HG02759 (cell line): ENCODE measurements around the gene TMEM200A.

ENCODE experiments used
- ATAC-seq: cut with Tn5 transposase; IDR thresholded peaks from one replicate; pipeline ENCODE4 v1.9.1; 2021; ENCODE audit warnings: mild to moderate bottlenecking, moderate library complexity; ENCODE audit not compliant: unreplicated experiment

The TMEM200A gene

DNA sequence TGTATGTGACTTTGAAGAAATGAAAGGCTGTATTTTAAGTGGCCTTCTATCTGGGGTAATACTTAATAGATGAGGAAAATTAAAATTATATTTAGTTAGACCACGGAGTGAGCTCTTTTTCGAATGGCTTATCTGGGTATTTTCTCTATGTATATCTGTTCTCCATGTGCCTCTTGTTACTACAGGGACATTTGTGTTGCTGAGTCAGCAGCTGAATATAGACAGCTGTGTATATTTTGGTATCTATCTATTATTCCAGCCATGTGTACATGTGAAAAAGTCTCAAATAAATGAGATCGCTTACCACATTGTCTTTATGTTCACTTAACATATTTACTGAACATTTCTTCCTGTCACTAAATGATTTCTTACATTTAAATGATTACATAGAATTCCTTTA lies 57.2 kb downstream of the TMEM200A start:
- ATAC-seq = no peak

DNA sequence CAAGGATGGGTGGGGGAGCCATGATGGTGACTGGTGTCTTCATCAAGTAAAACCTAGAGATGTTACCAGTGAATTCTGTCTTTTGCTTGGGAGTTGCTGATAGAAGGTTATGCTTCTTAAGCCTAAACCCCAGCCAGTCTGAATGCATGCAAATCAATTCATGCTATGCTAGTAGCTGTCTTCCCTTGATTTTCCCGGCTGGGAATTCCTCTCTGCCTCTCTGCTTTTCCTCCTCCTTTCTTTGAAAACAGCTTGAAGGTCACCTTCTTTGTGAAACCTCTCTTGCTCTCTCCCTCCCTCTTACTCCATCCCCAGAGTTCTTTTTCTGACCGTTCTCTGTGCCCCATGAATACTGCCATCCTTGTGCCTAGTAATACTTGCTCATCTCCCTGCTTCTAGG lies 58.9 kb downstream of the TMEM200A start:
- ATAC-seq = no peak

DNA sequence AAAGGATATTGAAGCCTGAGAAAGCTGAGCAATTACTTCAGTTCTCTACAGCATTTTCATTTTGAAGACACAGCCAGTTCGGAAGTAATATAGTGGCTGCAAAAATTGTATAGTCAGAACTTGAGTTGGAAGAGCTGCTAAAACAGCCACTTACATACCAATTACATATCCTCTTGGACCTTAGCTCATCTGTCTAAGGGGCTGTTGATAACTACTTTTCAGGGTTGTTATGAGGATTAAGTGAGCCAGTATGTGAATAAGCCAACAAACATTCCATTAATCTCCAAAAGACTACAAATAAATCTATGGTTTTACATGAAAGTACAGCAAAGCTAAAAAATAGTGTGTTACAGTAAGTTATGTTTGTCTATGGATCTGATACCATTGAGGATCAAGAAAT lies 59.7 kb downstream of the TMEM200A start:
- ATAC-seq = no peak

DNA sequence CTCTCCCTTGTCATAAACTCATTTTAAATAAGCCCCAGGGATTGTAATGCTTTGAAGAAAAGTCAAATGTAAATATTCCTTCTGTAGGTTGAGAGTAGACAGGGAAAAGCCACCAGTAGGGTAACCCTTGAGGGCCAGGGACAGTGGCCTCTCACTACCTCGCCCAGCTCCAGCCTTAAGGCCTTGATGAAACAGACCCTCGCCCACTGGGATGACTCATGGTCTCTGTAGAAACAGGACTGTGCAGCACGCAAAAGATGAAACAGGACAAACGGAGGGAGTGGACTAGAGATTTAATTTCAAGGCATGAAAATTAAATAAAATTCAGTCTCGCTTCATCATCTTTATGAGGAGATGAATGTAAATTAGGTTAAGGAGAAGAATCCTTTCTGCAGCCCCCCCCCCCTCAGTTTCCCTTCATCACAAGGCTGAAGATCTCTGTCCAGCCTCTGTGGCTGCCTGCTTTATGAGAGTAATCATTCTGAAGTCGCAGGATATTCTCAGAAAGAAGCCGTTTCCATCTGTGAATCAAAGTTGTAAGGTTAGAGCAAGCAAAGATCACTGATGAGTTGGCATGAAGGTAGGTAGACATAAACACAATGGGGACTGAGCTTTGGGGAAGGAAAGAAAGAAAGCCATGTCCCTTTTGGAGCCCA lies 60.4 kb downstream of the TMEM200A start:
- ATAC-seq = no peak

DNA sequence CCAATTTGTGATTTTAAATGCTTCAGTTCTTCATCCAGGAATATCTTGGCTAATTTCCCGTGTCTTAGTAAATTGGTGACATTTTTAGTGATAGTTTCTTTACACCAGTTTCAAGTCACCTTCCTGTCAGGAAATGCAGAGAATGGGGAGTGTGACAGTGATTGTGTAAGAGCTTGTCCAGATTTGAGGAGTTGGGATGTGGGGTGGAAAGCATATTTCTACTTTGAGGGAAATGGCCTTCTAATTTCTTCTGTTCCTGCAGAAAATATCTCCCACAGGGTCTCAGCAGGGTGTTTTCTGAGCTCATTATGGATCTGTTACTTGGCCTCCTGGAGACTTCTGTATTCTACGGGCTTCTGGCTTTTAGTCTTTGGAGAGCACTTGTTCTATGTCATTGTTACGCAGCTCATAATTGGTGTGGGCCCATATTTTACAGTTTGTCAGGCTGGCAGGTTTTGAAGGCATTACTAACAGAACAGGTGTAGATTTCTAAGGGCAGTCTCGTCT lies 65.6 kb downstream of the TMEM200A start:
- ATAC-seq = no peak

DNA sequence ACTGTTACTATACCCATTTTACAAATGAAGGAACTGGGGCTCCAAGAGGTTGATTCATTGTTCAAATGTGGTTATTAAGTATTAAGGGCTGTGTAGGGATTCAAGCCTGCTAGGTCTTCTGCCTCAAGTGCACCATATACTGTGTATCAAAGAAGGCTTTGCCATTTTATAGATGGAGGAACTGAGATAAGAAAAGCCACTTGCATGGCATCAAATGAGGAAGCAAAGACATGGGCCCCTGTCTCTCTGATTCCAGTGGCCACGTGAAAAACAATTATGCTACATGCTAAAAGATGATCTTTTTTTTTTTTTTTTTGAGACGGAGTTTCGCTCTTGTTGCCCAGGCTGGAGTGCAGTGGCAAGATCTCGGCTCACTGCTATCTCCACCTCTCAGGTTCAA lies 67.0 kb downstream of the TMEM200A start:
- ATAC-seq = no peak

DNA sequence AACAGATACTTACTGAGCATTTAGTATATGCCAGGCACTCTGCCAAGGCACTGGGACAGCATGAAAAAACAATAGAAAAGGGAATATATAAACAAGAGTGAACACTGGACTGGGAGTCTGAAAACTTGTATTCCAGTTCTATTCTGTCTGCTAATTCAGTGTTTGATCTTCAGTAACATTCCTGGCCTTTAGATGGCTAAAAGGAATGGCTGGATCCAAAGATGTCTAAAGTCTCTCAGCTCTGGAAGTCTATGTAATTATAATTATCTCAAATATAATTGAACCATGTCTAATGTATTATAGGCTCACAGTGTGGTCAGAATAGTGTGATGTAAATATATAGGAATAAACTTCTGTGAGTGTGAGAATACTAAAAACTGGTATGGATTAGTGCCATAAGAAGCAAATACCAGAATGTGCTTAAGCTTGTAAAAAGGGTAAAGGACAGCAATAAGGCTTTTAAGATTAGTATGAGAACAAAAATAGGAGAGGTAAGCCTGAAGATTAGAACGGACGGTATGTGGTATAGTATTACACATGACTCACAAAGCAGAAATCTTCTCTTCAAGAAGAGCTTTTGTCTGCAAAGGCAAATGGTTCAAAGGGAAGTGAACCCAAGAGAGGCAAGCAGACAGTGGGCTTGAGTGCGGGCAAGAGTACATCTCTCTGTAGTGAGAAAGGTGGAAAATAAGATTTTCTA lies 68.5 kb downstream of the TMEM200A start:
- ATAC-seq = no peak

DNA sequence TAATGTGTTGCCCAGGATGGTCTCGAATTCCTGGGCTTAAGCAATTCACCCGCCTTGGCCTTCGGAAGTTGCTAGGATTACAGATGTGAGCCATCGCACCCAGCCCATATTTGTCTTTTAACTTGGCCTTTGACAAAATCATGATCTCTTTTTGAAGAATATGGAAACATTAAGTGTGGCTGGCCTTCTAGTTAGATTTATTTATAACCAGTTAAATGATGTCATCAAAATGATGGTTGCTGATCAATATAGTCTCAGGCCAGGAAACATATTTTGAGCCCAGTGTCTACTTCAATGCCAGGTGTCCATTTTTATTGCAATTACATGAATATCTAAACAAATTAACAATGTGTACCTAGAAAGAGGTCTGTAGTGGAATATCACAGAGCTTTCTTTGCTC lies 69.4 kb downstream of the TMEM200A start:
- ATAC-seq = no peak

DNA sequence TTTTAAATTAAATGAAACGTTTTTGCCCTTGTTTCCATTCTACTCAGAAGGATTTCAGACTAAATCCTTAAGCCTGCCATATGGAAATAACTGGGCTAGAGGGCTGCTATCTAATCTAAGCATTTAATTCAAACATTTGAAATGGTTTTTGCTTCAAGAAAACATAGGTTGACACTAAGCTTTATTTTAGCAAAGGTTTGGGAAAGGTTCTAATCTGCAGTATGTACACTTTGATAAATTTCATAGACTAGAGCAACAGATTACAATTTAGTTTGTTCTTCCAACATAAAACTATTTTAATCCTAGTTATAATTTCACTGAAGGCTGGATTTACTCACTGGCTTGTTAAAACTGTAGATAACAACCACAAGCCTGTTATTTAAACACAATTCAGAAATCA lies 72.1 kb downstream of the TMEM200A start:
- ATAC-seq = no peak

DNA sequence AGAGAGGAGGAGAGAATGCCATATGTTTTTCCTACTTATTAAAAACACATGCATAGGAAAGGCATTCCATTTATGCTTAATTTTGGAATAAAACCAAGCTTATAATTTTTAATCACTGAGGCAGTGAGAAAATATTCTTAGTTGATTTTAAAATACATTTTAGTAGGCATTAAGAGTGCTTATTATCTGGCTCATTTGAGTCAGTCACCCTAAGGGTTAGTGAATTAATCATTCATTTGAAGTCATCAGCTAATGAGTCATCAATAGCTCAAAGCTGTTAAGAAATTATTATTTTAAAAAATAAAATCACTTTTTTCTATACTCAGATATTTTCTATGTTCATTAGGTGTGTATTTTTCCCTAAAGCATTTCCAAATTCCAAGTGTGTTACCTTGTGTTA lies 81.6 kb downstream of the TMEM200A start:
- no peak for ATAC-seq

DNA sequence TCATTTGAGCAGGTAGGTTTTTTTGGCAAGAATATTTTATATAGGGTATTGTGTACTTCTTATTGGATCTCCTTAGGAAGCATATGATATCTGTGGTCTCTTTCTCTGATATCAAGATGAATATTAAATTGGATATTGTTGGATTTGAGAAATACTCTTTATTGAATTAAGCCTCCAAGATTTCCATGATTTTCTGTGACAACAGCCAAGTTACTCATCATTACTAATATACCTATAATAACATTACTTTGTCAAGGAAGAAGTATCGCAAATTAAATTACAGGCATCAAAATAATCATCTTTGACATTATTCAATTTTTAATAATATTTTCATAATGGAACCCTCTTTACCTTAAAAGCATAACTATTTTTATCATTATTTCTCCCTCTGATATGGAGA lies 86.5 kb downstream of the TMEM200A start:
- no peak for ATAC-seq

DNA sequence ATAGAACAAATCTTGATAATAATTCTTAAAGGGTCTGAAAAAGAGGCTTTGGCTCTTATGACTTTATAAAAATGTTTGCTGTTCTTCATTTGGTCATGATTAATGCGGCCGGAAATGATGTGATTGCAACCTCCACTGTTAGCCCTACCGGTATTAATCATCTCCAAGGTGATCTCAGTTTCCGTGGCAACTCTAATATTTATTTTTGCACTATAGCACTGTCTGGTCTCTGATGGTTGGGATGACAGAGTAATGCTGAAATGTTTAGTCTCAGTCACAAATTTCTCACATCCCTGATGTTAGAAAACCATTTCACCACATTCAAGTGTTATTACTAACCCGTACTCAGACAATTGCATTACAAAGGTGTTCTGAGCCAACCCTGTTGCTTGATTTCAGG lies 87.4 kb downstream of the TMEM200A start:
- no peak for ATAC-seq

DNA sequence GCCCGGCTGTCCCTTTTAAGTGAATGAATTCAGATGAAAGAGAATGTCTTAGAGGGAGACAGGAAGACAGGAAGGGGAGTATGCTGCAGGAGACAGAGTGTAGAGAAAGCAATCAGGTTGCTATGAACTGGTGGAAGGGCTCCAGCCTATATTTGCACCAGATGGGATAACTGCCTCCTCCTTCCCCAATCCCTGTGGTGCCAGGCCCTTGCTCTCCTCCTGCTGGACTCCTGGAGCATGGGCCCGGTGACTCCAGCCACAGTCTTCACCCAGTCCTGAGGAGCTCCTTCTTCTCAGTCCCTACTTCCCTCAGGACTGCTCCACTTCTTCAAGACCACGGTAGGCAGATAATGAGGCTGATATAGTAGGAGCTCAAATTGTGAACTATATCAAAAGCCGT lies 91.8 kb downstream of the TMEM200A start:
- no peak for ATAC-seq

DNA sequence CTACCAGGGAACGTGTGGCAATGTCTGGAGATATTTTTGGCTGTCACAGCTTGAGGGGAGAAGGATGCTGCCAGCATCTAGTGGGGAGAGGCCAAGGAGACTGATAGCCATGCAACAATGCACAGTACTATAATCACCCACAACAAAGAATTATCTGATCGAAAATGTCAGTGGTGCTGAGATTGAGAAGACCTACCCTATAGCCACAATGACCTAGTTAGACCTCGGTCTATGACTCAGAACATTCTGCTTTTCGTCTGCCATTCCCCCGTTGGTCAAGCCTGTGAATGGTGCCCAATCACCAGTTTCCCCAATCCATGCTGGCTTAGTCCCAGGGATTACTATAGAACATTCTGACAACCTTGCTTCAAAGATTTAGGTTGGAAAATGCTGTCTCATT lies 93.5 kb downstream of the TMEM200A start:
- no peak for ATAC-seq

DNA sequence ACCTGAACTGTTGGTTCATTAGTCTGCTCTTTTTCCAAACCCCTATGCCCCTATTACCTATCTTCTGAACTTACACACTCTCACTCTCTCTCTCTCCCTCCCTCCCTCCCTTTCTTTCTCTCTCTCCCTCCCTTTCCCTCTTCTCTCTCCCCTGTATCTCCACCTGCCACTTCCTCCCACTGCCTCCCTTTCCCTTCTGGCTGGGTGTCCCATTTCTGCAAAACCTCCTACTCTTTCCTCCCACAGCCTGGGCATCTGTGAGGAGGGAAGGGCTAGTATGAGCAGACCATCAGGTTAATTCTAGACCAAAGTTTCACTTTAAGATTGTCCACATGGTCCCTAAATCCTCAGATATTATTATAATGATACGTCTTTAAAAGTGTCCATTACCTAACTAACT lies 95.1 kb downstream of the TMEM200A start:
- no peak for ATAC-seq

DNA sequence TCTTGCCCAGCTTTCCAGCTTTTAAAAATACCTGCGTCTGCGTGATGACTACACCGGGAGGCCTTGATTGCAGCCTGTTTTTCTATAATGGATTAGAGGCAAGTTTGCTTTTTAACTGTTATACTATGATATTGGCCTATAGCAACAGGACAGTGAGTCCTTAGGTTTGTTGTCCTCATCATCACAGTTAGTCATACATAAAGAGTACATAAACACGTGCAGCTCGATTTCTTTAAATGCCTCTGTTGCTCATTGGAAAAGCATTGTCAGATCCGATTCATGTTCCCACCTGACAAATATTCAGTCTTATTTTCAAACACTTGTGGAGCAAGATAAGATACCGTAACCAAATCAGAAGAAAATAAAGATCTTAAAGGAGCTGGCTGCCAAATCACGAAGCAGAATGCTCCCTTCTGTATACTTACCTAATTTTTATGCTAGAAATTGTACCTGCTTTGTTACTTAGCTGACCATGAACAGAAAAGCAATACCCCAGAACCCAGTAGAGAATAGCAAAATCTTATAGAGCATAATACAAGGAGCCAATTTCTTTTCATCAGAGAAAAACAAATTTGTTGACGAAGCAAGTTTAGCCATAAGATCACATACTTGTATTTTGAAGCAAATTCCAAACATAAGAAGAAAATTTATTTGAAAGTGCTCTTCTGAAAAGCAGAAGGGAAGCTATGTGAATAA lies 100.4 kb downstream of the TMEM200A start:
- no peak for ATAC-seq

DNA sequence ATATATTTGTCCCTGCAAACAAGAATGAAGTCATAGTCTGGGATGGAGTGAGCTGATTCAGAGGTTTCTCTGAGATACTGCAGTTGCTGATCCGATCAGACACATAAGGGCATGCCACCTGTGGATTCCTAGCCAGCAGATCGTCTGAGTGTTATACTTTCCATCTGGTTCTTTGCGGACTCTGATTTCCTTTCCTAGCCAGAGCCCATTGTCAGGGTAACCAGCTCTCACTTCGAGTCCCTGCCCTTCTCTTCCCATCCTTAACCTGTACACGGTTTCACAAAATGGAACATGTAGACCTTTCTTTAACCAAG lies 100.9 kb downstream of the TMEM200A start:
- no peak for ATAC-seq

DNA sequence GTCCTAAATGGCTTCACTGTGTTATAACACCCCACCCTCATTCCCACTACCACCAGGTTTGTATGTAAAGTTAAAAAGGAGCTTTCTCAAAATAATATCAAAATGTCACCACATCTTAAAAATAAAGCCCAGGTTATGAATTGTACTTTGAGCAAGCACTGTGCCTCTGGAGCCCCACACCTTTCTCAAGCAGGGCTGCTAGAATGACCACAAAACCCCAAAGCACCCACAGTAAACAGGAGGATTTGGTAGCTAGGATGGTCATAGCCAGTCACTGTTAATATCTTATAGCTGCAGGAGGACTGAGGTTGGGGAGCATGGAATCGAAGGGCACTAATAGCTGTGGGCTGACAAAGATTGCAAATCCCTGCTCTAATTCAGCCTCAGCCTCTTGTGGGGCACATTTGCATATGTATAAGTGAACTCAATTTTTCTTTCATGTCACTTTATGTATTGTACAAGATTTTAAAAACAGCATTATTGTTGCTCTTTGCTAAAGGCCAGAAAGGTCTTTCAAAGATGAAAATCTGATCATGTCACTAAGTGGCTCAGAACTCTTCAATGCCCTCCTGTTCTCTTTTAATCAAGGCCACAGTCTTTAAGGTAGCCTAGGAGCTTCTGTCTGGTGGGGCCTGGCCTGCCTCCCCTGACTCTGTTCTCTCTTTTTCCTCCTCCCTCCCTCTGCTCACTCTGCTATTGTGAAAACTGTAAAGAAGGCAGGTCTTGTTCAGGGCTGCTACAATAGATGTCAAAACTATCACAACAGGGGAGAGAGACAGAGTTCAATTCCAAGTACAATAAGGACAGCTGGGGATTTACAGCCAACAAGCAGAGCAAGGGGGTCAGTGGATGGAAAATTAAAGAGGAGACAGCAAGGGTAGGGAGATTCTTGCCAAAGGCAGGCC lies 101.6 kb downstream of the TMEM200A start:
- no peak for ATAC-seq

DNA sequence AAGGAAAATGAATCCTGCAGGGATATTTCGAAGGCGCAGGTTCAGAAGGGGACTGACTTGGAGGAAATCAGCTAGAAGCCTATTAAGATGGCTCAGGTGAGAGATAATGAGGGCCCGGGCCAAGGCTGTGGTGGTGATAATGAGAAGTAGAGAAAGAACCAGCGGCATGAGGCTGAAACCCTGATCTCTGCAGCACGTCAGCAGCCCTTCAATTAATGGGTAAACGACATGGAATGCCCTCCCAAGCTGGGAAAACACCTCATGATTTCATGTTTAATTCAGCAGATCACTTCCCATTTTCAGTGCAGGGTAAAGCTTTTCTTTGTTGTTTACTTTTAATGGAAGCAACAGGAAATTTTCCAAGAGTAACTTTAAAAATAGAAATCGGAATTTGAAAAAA lies 104.9 kb downstream of the TMEM200A start:
- no peak for ATAC-seq

DNA sequence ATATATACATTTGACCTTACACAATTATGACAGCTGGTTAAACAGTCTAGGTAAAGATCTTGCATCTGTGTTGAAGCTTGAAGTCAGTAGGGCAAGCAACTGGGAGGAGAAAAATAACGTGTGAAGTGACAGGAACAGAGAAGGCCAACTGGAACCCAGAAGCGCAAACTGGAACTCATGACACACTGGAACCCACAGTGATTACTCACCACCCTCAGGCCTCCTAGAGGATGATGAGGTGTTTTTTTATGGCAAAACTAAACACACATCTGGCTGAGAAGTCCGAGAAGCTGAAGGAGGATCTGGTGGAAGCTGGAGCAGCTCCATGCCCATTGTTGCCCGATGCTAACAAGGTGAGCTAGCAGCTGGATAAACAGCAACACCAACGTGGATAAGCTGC lies 108.1 kb downstream of the TMEM200A start:
- ATAC-seq = no peak

DNA sequence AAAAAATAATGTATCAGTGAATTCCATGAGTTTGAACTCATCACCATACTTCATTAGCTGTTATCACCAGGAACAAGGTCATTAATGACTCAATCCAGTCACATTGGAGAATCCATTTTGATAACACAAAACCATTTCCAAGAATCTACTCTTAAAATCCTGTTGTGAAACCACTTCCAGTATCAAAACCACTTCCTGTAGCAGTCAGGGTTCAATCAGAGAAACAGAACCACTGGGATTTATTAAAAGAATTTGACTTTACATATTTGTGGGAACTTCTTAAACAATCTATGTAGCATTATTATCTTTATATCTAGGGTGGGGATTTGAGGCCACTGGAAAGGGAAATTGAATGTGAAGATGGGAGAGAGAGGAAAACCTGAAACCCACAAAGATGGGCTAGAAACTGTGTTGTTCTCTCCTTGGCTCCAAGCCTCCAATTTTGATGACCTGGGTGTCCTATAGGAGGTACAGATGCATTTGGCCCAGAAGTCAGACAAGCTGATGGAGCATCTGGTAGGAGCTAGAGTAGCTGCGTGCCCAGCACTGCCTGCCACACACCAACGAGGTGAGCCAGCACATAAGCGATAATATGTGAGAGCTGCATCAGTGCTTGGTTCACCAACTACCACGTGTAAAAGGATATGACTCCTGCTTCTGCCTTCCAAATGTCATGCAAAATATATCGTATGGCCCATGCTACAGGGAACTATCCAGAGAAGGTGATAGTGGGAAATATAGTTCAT lies 117.0 kb downstream of the TMEM200A start:
- no peak for ATAC-seq
